Fibroblast of pulmonary artery (primary cell): ENCODE data around the gene OSGIN1.
"Not testable (repeated sequence)": the region's sequence is repeated elsewhere in the genome, so short reads cannot be mapped to it uniquely, and the experiment has no call there.

Experiments
- DNase-seq: peaks from one replicate; pipeline ENCODE4 v3.0.0-alpha.2; 2010; ENCODE audit warnings: low read depth
- H3K4me3 ChIP-seq: replicated peaks from 2 replicates; pipeline ENCODE4 v1.5.1; 2011; ENCODE audit warnings: low read depth, mild to moderate bottlenecking, control low read depth, low read length, moderate library complexity
- CTCF ChIP-seq: IDR thresholded peaks from 2 replicates; pipeline ENCODE4 v1.5.1; 2011; ENCODE audit warnings: mild to moderate bottlenecking, control low read depth, low read length, inconsistent platforms; ENCODE audit errors: missing control alignments

Gene OSGIN1

DNA sequence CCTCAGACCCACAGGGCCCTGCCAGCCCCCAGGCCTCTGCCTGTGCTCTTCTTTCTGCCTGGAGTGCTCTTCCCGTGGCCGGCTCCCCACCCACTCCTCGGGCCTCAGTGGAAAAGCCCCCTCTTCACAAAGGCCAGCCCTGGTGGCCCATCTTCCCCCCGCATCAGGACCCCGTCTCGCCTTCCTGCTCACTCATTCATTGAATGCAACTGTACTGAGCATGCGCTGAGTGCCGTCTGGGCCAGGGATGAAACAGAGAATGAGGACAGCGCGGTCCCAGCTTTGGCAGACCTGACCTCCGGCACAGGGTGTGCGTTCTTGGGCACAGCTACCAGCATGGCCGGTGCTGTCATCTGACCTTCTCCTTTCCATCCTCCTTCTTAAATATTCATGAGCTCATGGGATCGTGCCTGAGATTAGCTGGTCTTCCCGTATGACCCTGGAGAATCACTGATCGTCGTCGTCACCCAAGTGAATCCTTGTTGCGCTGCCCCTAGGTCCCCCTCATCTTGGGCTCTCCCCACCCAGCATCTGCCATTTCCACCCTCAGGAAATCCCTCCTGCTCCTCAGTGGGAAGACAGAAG is 16.4 kb upstream of the OSGIN1 start:
- DNase-seq = no peak
- no peak for TF ChIP-seq CTCF
- H3K4me3 ChIP-seq = no peak overlapping the region

DNA sequence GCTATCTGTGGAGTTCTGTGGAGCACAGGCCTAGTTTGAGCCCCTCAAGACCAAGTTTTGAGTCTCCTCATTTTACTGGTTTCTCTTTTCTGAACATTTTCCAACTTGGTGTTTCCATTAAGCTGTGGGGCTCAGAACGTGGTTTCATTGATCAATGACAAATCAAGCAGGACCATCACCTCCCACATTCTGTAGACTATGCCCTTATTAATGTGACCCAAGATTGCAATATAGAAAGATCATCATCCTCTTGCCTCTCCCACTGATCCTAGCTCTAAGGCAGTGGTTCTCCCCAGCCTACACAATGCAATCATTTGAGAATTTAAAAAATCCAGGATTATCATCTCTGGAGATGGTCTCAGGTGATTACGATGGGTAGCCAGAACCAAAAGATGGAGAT is 15.8 kb upstream of the OSGIN1 start:
- H3K4me3 ChIP-seq = no peak overlapping the region
- no peak for TF ChIP-seq CTCF
- no peak for DNase-seq

- no peak for DNase-seq
- TF ChIP-seq CTCF = no peak
- H3K4me3 ChIP-seq = no peak overlapping the region
Observed at GRCh38 chr16:83937922-83938885, 14.8 kb upstream of the OSGIN1 start.

DNA sequence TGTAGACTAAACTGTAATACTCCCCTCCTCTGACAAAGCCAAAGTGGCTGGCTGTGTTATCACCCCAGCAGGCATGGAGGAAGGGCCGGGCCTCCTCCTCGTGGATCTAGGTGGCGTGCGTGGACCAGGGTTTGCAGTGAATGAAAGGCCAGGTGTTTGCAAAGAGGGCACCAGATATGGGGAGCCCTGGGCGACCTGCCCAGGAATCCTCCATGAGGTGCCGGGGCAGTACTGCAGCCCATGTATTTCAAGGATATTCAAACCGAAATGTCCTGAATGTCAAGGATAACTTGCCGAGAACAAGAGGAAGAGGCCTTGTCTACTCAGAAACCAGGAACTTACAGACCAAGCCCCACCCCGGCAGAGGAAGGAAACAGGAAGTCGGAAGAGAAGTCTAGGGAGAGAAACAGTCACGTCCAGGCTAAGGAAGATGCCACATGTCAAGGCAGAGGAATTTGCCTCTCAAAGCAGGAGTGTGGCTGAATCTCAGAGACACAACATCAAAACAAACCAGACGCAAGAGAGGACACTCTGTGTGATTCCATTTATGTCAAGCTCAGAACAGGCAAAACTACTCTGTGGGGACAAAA is 13.7 kb upstream of the OSGIN1 start:
- H3K4me3 ChIP-seq = no peak overlapping the region
- DNase-seq = no peak
- TF ChIP-seq CTCF = no peak

- no peak overlapping the region for H3K4me3 ChIP-seq
- DNase-seq = no peak
- no peak for TF ChIP-seq CTCF
Observed at GRCh38 chr16:83940119-83940518, 12.9 kb upstream of the OSGIN1 start.

DNA sequence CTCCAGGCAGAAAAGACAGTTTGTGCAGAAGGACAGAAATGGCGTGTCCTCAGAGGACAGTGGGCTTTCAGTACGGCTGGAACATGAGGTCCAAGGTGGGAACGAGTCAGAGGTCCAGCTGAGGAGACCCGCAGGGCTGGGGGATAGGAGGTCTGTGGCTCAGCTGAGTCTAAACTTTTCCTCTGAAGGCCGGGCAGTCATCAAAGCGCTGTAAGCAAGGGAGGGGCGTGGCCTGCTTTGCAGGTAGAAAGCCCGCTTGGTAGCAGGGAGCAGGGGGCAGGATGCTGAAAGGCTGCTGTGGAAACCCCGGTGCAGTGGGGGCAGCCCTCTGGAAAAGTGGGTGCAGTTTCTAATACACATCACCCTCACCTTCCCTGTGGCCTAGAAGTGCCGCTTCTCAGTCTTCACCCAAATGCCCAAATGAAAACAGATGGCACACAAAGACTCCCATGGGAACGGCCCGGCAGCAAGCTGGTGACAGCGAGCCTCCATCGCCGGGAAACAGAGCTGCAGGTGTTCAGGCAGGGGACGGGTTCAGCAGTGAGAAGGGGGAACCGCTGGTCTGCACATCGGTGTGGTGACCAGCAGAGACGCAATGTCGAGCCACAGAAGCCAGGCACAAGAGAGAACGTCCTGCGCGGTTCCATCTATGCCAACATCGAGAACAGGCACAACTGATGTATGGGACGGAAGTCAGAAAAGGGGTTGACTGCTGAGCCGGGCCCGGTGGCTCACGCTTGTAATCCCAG is 12.2 kb upstream of the OSGIN1 start:
- TF ChIP-seq CTCF = no peak
- DNase-seq = no peak

DNA sequence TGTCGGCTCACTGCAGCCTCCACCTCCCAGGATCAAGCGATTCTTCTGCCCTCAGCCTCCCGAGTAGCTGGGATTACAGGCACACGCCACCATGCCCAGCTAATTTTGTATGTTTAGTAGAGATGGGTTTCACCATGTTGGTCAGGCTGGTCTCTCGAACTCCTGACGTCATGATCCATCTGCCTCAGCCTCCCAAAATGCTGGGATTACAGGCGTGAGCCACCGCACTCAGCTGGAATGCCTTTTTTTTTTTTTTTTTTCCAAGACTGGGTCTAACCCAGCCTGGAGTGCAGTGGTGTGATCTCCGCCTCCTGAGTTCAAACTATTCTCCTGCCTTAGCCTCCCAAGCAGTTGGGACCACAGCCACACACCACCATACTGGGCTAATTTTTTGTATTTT is 11.5 kb upstream of the OSGIN1 start:
- not testable (repeated sequence) for DNase-seq, H3K4me3 ChIP-seq

More for the DNA sequence above, 12.2 kb upstream of the OSGIN1 start:
- no peak overlapping the region for H3K4me3 ChIP-seq
